ENCODE measurements around the gene COL5A2.

COL5A2 gene

GRCh38 chr2:189210250-189211087, 30.9 kb upstream of the COL5A2 start:
- Histone ChIP-seq H3K27ac (ENCODE audit: low read depth, low read length) (no peak overlapping the region), H3K36me3 (ENCODE audit: control insufficient read depth in 1 of 2, insufficient read depth in 2 of 2, low read length in 2 of 2) (no peaks in the 10 kb centered on the region), H3K27me3 (ENCODE audit: control insufficient read depth in 1 of 2, insufficient read depth in 2 of 2, low read length in 2 of 2) (no peaks in the 10 kb centered on the region), H3K9ac (ENCODE audit: low read depth in 1 of 2, low read length in 2 of 2) (peak overlapping the region in 1 of 2 donors; percentile 15), H3K4me3 (ENCODE audit: low read depth in 1 of 2, low read length in 2 of 2) (no peak overlapping the region), H3K4me1 (ENCODE audit: control insufficient read depth in 1 of 2, insufficient read depth in 2 of 2, low read length in 2 of 2) (no peaks in the 10 kb centered on the region), H3K9me3 (ENCODE audit: control insufficient read depth in 1 of 2, low read length in 2 of 2) (no peaks in the 10 kb centered on the region)

DNA sequence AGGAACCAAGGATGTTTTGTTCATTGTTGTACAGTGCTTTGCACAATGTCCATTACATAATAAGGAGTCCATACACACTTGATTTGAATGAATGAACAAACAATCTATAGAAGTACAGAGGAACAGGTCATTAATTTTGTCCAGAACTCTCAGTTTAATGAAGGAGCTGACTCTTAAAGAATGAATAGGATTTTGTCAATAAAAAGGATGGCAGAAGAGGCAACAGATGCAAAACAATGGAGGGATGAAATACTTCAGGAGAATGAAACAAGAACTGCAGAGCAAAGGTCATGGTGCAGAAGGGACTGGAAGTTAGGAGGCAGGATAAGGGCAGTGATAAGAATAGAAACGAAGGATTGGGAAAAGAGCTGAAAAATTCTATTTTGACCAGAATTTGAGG, 28.7 kb upstream of the COL5A2 start:
- Histone ChIP-seq H3K4me3 (ENCODE audit: low read depth in 1 of 2, low read length in 2 of 2) (no peak overlapping the region), H3K36me3 (ENCODE audit: control insufficient read depth in 1 of 2, insufficient read depth in 2 of 2, low read length in 2 of 2) (no peaks in the 10 kb centered on the region), H3K27ac (ENCODE audit: low read depth, low read length) (no peak overlapping the region), H3K9me3 (ENCODE audit: control insufficient read depth in 1 of 2, low read length in 2 of 2) (no peaks in the 10 kb centered on the region), H3K4me1 (ENCODE audit: control insufficient read depth in 1 of 2, insufficient read depth in 2 of 2, low read length in 2 of 2) (no peaks in the 10 kb centered on the region), H3K27me3 (ENCODE audit: control insufficient read depth in 1 of 2, insufficient read depth in 2 of 2, low read length in 2 of 2) (no peaks in the 10 kb centered on the region), H3K9ac (ENCODE audit: low read depth in 1 of 2, low read length in 2 of 2) (no peak overlapping the region)

- H3K9me3 ChIP-seq (ENCODE audit: control insufficient read depth in 1 of 2, low read length in 2 of 2), result no peaks in the 10 kb centered on the region
- no peak overlapping the region for H3K9ac ChIP-seq (ENCODE audit: low read depth in 1 of 2, low read length in 2 of 2)
- H3K27me3 ChIP-seq (ENCODE audit: control insufficient read depth in 1 of 2, insufficient read depth in 2 of 2, low read length in 2 of 2), result no peaks in the 10 kb centered on the region
- no peaks in the 10 kb centered on the region for H3K4me1 ChIP-seq (ENCODE audit: control insufficient read depth in 1 of 2, insufficient read depth in 2 of 2, low read length in 2 of 2)
- no peak overlapping the region for H3K4me3 ChIP-seq (ENCODE audit: low read depth in 1 of 2, low read length in 2 of 2)
- H3K27ac ChIP-seq (ENCODE audit: low read depth, low read length), result no peak overlapping the region
- no peaks in the 10 kb centered on the region for H3K36me3 ChIP-seq (ENCODE audit: control insufficient read depth in 1 of 2, insufficient read depth in 2 of 2, low read length in 2 of 2)
These were observed 24.9 kb upstream of the COL5A2 start for GRCh38 chr2:189204322-189204941.

- no peak overlapping the region for H3K27ac ChIP-seq (ENCODE audit: low read depth, low read length)
- no peak overlapping the region for H3K9ac ChIP-seq (ENCODE audit: low read depth in 1 of 2, low read length in 2 of 2)
- H3K36me3 ChIP-seq (ENCODE audit: control insufficient read depth in 1 of 2, insufficient read depth in 2 of 2, low read length in 2 of 2), result no peaks in the 10 kb centered on the region
- H3K4me3 ChIP-seq (ENCODE audit: low read depth in 1 of 2, low read length in 2 of 2), result no peak overlapping the region
- H3K27me3 ChIP-seq (ENCODE audit: control insufficient read depth in 1 of 2, insufficient read depth in 2 of 2, low read length in 2 of 2), result no peaks in the 10 kb centered on the region
- no peaks in the 10 kb centered on the region for H3K4me1 ChIP-seq (ENCODE audit: control insufficient read depth in 1 of 2, insufficient read depth in 2 of 2, low read length in 2 of 2)
- no peaks in the 10 kb centered on the region for H3K9me3 ChIP-seq (ENCODE audit: control insufficient read depth in 1 of 2, low read length in 2 of 2)
These were observed 23.7 kb upstream of the COL5A2 start for GRCh38 chr2:189203177-189203799.

- Histone ChIP-seq H3K4me3 (ENCODE audit: low read depth in 1 of 2, low read length in 2 of 2) (no peak overlapping the region), H3K9me3 (ENCODE audit: control insufficient read depth in 1 of 2, low read length in 2 of 2) (no peaks in the 10 kb centered on the region), H3K9ac (ENCODE audit: low read depth in 1 of 2, low read length in 2 of 2) (no peak overlapping the region), H3K4me1 (ENCODE audit: control insufficient read depth in 1 of 2, insufficient read depth in 2 of 2, low read length in 2 of 2) (no peaks in the 10 kb centered on the region), H3K36me3 (ENCODE audit: control insufficient read depth in 1 of 2, insufficient read depth in 2 of 2, low read length in 2 of 2) (no peaks in the 10 kb centered on the region), H3K27me3 (ENCODE audit: control insufficient read depth in 1 of 2, insufficient read depth in 2 of 2, low read length in 2 of 2) (no peaks in the 10 kb centered on the region), H3K27ac (ENCODE audit: low read depth, low read length) (no peak overlapping the region)
These were observed 20.2 kb upstream of the COL5A2 start for GRCh38 chr2:189199797-189200196.

DNA sequence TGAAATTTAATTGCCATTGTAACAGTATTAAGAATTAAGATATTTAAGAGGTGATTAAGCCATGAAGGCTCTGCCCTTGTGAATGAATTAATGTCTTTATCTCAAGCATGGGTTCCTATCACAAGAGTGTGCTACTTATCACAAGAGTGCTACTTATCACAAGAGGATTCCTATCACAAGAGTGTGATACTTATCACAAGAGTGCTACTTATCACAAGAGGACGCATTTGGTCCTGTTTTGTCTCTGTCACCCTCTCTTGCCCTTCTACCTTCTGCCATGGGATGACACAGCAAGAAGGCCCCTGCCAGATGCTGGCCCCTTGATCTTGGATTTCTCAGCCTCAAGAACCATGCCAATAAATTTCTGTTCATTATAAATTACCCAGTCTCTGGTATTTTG, 13.2 kb upstream of the COL5A2 start:
- Histone ChIP-seq H3K4me3 (ENCODE audit: low read depth in 1 of 2, low read length in 2 of 2) (no peak overlapping the region), H3K9me3 (ENCODE audit: control insufficient read depth in 1 of 2, low read length in 2 of 2) (no peaks in the 10 kb centered on the region), H3K27me3 (ENCODE audit: control insufficient read depth in 1 of 2, insufficient read depth in 2 of 2, low read length in 2 of 2) (no peaks in the 10 kb centered on the region), H3K4me1 (ENCODE audit: control insufficient read depth in 1 of 2, insufficient read depth in 2 of 2, low read length in 2 of 2) (no peaks in the 10 kb centered on the region), H3K9ac (ENCODE audit: low read depth in 1 of 2, low read length in 2 of 2) (no peak overlapping the region), H3K27ac (ENCODE audit: low read depth, low read length) (no peak overlapping the region), H3K36me3 (ENCODE audit: control insufficient read depth in 1 of 2, insufficient read depth in 2 of 2, low read length in 2 of 2) (no peaks in the 10 kb centered on the region)

GRCh38 chr2:189191766-189192165, 12.2 kb upstream of the COL5A2 start:
- Histone ChIP-seq H3K4me3 (ENCODE audit: low read depth in 1 of 2, low read length in 2 of 2) (no peak overlapping the region), H3K27me3 (ENCODE audit: control insufficient read depth in 1 of 2, insufficient read depth in 2 of 2, low read length in 2 of 2) (no peaks in the 10 kb centered on the region), H3K4me1 (ENCODE audit: control insufficient read depth in 1 of 2, insufficient read depth in 2 of 2, low read length in 2 of 2) (no peaks in the 10 kb centered on the region), H3K27ac (ENCODE audit: low read depth, low read length) (no peak overlapping the region), H3K9ac (ENCODE audit: low read depth in 1 of 2, low read length in 2 of 2) (no peak overlapping the region), H3K36me3 (ENCODE audit: control insufficient read depth in 1 of 2, insufficient read depth in 2 of 2, low read length in 2 of 2) (no peaks in the 10 kb centered on the region), H3K9me3 (ENCODE audit: control insufficient read depth in 1 of 2, low read length in 2 of 2) (no peaks in the 10 kb centered on the region)

DNA sequence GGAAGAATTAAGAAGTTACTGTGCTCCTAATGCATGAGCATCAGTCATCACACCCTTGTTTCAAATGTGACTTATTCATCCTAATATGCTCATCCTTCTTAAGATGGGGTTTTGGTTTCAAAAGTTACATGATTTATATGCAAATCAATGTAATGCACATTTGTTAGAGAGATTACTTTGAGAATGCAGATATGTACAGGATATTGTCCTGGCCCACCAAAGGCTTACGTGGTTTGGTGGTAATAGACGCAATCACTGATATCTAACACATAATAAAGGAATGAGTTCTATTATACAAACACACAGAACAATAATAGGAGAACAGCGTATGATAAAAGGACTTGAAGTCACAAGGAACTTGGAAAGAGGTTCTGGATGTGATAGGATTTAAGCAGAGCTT, 11.1 kb upstream of the COL5A2 start:
- Histone ChIP-seq H3K36me3 (ENCODE audit: control insufficient read depth in 1 of 2, insufficient read depth in 2 of 2, low read length in 2 of 2) (no peaks in the 10 kb centered on the region), H3K4me3 (ENCODE audit: low read depth in 1 of 2, low read length in 2 of 2) (no peak overlapping the region), H3K4me1 (ENCODE audit: control insufficient read depth in 1 of 2, insufficient read depth in 2 of 2, low read length in 2 of 2) (no peaks in the 10 kb centered on the region), H3K27ac (ENCODE audit: low read depth, low read length) (no peak overlapping the region), H3K9ac (ENCODE audit: low read depth in 1 of 2, low read length in 2 of 2) (no peak overlapping the region), H3K9me3 (ENCODE audit: control insufficient read depth in 1 of 2, low read length in 2 of 2) (no peaks in the 10 kb centered on the region), H3K27me3 (ENCODE audit: control insufficient read depth in 1 of 2, insufficient read depth in 2 of 2, low read length in 2 of 2) (no peaks in the 10 kb centered on the region)

DNA sequence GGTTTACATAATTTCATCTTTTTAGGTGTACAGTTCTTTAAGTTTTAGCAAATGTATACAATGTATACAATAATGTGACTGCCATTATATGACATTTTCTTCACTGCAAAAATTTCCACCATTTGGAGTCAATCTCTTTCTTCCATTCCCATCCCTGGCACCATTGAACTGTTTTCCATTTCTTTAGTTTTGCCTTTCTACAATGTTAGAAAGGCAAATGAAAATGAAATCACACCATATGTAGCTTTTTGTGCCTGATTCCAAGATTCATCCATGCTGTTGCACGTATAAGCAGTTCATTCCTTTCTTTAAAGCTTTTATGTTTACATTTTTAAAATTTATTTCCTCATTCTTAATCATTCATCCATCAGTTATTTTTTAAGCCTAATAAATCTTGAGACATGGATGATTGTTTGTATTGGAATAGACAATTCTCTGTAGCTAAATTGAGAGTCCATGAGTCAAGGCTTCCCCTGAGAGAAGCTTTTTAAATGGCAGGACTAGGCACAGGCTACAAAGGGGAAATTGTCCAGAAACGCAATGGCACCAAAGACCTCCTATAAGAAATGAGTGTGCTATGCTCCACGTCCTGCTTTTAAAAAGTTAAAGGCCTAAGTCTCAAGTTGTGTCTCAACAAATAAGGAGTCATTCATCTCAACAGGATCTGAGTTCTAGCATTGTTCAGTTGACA, 8.7 kb upstream of the COL5A2 start:
- H3K27me3 ChIP-seq (ENCODE audit: control insufficient read depth in 1 of 2, insufficient read depth in 2 of 2, low read length in 2 of 2), result no peaks in the 10 kb centered on the region
- H3K27ac ChIP-seq (ENCODE audit: low read depth, low read length), result no peak overlapping the region
- H3K36me3 ChIP-seq (ENCODE audit: control insufficient read depth in 1 of 2, insufficient read depth in 2 of 2, low read length in 2 of 2), result no peaks in the 10 kb centered on the region
- H3K4me1 ChIP-seq (ENCODE audit: control insufficient read depth in 1 of 2, insufficient read depth in 2 of 2, low read length in 2 of 2), result no peaks in the 10 kb centered on the region
- H3K4me3 ChIP-seq (ENCODE audit: low read depth in 1 of 2, low read length in 2 of 2), result no peak overlapping the region
- no peaks in the 10 kb centered on the region for H3K9me3 ChIP-seq (ENCODE audit: control insufficient read depth in 1 of 2, low read length in 2 of 2)
- H3K9ac ChIP-seq (ENCODE audit: low read depth in 1 of 2, low read length in 2 of 2), result no peak overlapping the region

DNA sequence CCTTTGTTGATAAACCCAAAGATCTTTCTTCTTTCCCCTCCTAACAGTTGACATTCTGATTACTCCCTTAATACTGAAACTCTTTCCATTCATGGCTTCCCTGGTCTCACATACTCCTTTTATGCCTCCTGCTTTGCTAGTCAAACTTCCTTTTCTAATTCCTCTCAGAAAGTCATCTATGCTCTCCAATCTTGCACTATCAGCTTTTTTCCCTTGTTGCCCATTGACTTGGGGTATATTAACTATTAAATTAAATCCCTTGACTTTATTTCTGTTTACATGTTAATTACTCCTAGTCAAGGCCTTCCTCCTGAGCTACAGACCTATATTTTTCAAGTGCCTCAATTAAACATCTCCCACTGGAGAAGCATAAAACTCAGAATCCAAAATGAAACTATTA, 3.6 kb upstream of the COL5A2 start:
- no peaks in the 10 kb centered on the region for H3K9me3 ChIP-seq (ENCODE audit: control insufficient read depth in 1 of 2, low read length in 2 of 2)
- H3K27me3 ChIP-seq (ENCODE audit: control insufficient read depth in 1 of 2, insufficient read depth in 2 of 2, low read length in 2 of 2), result peaks cover 0 to 4% of the 10 kb centered on the region in 2 donors
- no peak overlapping the region for H3K4me3 ChIP-seq (ENCODE audit: low read depth in 1 of 2, low read length in 2 of 2)
- H3K9ac ChIP-seq (ENCODE audit: low read depth in 1 of 2, low read length in 2 of 2), result no peak overlapping the region
- H3K27ac ChIP-seq (ENCODE audit: low read depth, low read length), result no peak overlapping the region
- H3K36me3 ChIP-seq (ENCODE audit: control insufficient read depth in 1 of 2, insufficient read depth in 2 of 2, low read length in 2 of 2), result no peaks in the 10 kb centered on the region
- H3K4me1 ChIP-seq (ENCODE audit: control insufficient read depth in 1 of 2, insufficient read depth in 2 of 2, low read length in 2 of 2), result peaks cover 0 to 6% of the 10 kb centered on the region in 2 donors

Measured in duodenal mucosa (tissue), 2 donors.